SK-N-MC (cell line): ENCODE measurements around the gene NUTM2G.
"Not testable (repeated sequence)": the region's sequence is repeated elsewhere in the genome, so short reads cannot be mapped to it uniquely, and the experiment has no call there.

Experiments
- EZH2 ChIP-seq: fragments of 200-600 bp; sonication (generic); IDR thresholded peaks from one replicate; pipeline ENCODE4 v1.6.1; 2017; ENCODE audit warnings: antibody characterized with exemption
- POLR2AphosphoS5 ChIP-seq: IDR thresholded peaks from 2 replicates; pipeline ENCODE4 v1.6.1; 2012; ENCODE audit warnings: mild to moderate bottlenecking, low read depth, low read length, borderline replicate concordance

- TF ChIP-seq EZH2, POLR2AphosphoS5: not testable (repeated sequence)
These were observed 13.1 kb upstream of the NUTM2G start for GRCh38 chr9:96915539-96915938.
